ENCODE data around the gene SMYD3. TPM values are rescaled to one million over a fixed set of nuclear protein-coding genes. Genes with fewer than 3 reads are reported as not detected.

Gene SMYD3
- total and polyA plus RNA-seq, 2 of the 13 experiments (the other 11 are each of a cell fraction or from before 2014, with no cell fraction given): 27.7 to 35.8 TPM

DNA sequence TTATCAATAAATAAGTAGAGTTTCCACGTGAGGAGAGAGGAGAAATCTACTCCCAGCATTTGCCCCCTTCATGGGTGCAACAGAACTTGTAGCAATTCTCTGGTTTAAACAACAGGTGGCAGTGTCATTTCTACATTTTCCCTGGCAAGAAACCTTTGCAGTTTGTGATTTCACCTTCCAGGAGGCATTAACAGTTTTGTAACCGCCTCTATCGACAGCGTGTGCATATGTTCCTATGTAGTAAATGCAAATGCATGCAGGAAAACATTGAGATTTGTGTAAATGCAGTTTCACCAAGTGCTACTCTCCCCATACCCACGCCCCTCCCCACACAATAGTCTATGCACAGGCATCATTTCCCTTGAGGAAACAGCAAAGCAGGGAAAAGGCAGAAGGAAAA lies 494.7 kb downstream of the SMYD3 start (continued):
- TF ChIP-seq, protein P1, sequence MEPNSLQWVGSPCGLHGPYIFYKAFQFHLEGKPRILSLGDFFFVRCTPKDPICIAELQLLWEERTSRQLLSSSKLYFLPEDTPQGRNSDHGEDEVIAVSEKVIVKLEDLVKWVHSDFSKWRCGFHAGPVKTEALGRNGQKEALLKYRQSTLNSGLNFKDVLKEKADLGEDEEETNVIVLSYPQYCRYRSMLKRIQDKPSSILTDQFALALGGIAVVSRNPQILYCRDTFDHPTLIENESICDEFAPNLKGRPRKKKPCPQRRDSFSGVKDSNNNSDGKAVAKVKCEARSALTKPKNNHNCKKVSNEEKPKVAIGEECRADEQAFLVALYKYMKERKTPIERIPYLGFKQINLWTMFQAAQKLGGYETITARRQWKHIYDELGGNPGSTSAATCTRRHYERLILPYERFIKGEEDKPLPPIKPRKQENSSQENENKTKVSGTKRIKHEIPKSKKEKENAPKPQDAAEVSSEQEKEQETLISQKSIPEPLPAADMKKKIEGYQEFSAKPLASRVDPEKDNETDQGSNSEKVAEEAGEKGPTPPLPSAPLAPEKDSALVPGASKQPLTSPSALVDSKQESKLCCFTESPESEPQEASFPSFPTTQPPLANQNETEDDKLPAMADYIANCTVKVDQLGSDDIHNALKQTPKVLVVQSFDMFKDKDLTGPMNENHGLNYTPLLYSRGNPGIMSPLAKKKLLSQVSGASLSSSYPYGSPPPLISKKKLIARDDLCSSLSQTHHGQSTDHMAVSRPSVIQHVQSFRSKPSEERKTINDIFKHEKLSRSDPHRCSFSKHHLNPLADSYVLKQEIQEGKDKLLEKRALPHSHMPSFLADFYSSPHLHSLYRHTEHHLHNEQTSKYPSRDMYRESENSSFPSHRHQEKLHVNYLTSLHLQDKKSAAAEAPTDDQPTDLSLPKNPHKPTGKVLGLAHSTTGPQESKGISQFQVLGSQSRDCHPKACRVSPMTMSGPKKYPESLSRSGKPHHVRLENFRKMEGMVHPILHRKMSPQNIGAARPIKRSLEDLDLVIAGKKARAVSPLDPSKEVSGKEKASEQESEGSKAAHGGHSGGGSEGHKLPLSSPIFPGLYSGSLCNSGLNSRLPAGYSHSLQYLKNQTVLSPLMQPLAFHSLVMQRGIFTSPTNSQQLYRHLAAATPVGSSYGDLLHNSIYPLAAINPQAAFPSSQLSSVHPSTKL (CRISPR knock-in tag; IDR thresholded peaks at IDR 0.05): 0 out of 2 replicates have a peak, but pooled peaks have one; percentile 9
- no peak for TF ChIP-seq ZNF263 (CRISPR knock-in tag; IDR thresholded peaks at IDR 0.05)
- TF ChIP-seq SAP130 (CRISPR knock-in tag; IDR thresholded peaks at IDR 0.05; ENCODE audit: low read depth): 0 out of 2 replicates have a peak, but pooled peaks have one; percentile 14

DNA sequence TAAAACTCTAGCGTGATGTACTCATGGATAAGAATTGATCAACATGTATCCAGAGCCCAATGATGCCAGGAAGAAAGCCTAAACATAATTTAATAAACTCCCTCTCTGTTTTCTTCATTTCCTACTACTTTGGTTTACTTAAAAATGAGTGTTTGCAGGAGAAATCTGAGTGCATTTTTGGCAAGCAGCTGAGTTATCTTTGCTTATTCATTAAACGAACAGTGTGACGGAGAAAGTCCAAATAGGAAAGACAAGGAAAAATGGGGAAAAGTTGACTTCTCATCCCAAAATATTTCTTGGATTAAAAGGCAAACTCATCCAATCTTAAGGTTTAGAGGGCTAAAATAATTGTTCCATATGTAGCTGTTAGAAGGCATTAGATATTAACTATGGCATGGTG lies 496.7 kb downstream of the SMYD3 start:
- Histone ChIP-seq H2AFZ (ENCODE audit: low read length) (no peak overlapping the region), H4K20me1 (ENCODE audit: insufficient read depth, low read length) (no peaks in the 10 kb centered on the region), H3K4me1 (ENCODE audit: insufficient read depth, low read length) (peaks cover 11% of the 10 kb centered on the region), H3K4me2 (ENCODE audit: low read depth, low read length) (no peak overlapping the region), H3K36me3 (replicated peaks in 1 of 2; ENCODE audit: control insufficient read depth in 1 of 2, insufficient read depth in 2 of 2, low read length in 2 of 2) (no peaks in the 10 kb centered on the region), H3K27ac (ENCODE audit: extremely low read length, insufficient read depth, low read length) (no peak overlapping the region), H3K79me2 (ENCODE audit: insufficient read depth, low read length) (no peaks in the 10 kb centered on the region), H3K27me3 (ENCODE audit: control insufficient read depth in 1 of 2, insufficient read depth in 2 of 2, low read length in 2 of 2) (no peaks in the 10 kb centered on the region), H3K4me3 (replicated peaks in 1 of 3; ENCODE audit: insufficient read depth in 1 of 3, low read depth in 2 of 3, low read length in 3 of 3) (no peak overlapping the region), H3K9me3 (ENCODE audit: low read length) (no peaks in the 10 kb centered on the region), H3K9ac (ENCODE audit: insufficient read depth, low read depth, low read length) (no peak overlapping the region)
- intact Hi-C loops (cut with micrococcal nuclease; ENCODE audit: unreplicated experiment) (loop anchor here (5.0 kb wide), 1 partner anchor 252 kb away; no protein-coding TSS in a partner anchor), in situ Hi-C loops (cut with HindIII; ENCODE audit: extremely low pct_ligation_motif_present, low pct_unique_long_range_greater_than_20kb) (loop anchor here (5.0 to 10.0 kb wide), 2 partner anchors 274 to 442 kb away; no protein-coding TSS in a partner anchor)
- no peak for FAIRE-seq
- ChIA-PET POLR2A (no interaction called here), CTCF (ENCODE audit: low intra/inter-chr PET ratio, low total read pairs) (no interaction called here)
- no peak for ATAC-seq
- DNase-seq (ENCODE audit: low spot score): no peak
- no TSS peak for BruUV-seq (replicated peaks)
- WGBS (ENCODE audit: low lambda C conversion rate): 96% methylated on average over 3 of the region's 3 CpGs
- no peak for TF ChIP-seq NFE2L2 (IDR thresholded peaks at IDR 0.05; ENCODE audit: low read length)
- no peak for TF ChIP-seq ZNF143 (CRISPR knock-in tag; IDR thresholded peaks at IDR 0.05)
- TF ChIP-seq, protein P2, sequence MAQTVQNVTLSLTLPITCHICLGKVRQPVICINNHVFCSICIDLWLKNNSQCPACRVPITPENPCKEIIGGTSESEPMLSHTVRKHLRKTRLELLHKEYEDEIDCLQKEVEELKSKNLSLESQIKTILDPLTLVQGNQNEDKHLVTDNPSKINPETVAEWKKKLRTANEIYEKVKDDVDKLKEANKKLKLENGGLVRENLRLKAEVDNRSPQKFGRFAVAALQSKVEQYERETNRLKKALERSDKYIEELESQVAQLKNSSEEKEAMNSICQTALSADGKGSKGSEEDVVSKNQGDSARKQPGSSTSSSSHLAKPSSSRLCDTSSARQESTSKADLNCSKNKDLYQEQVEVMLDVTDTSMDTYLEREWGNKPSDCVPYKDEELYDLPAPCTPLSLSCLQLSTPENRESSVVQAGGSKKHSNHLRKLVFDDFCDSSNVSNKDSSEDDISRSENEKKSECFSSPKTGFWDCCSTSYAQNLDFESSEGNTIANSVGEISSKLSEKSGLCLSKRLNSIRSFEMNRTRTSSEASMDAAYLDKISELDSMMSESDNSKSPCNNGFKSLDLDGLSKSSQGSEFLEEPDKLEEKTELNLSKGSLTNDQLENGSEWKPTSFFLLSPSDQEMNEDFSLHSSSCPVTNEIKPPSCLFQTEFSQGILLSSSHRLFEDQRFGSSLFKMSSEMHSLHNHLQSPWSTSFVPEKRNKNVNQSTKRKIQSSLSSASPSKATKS (CRISPR knock-in tag; IDR thresholded peaks at IDR 0.05): no peak
- TF ChIP-seq HOXD1 (CRISPR knock-in tag; IDR thresholded peaks at IDR 0.05): no peak
- TF ChIP-seq ZNF724P (CRISPR knock-in tag; IDR thresholded peaks at IDR 0.05; ENCODE audit: borderline replicate concordance): no peak
- no peak for TF ChIP-seq NRL (CRISPR knock-in tag; IDR thresholded peaks at IDR 0.05; ENCODE audit: borderline replicate concordance)
- TF ChIP-seq ZNF629 (CRISPR knock-in tag; conservative IDR thresholded peaks at IDR 0.05): no peak
- TF ChIP-seq RFX5 (IDR thresholded peaks at IDR 0.05; ENCODE audit: low read depth, low read length): no peak
- TF ChIP-seq ZNF225 (CRISPR knock-in tag; IDR thresholded peaks at IDR 0.05): no peak
- TF ChIP-seq ZNF766 (CRISPR knock-in tag; IDR thresholded peaks at IDR 0.05; ENCODE audit: borderline replicate concordance): no peak
- TF ChIP-seq TMF1 (CRISPR knock-in tag; IDR thresholded peaks at IDR 0.05; ENCODE audit: low read depth): no peak
- no peak for TF ChIP-seq ZNF121 (CRISPR knock-in tag; IDR thresholded peaks at IDR 0.05)
